Stomach (tissue), 4 donors: Measurements from ENCODE around the gene MYPN.

Experiments
- POLR2A ChIP-seq, 4 donors: fragments of 450-650 bp; IDR thresholded peaks; one replicate each; pipeline ENCODE4 v1.6.1; 2016; ENCODE audit warnings: antibody characterized with exemption in 4 of 4, control low read depth in 2 of 4, mild to moderate bottlenecking in 1 of 4, moderate library complexity in 1 of 4
- TF ChIP-seq, protein P1 (sequence below), 7 experiments: fragments of 450-650 bp in 4 of 7; fragments of 200-600 bp in 3 of 7; sonication (generic) in 3 of 7; IDR thresholded peaks; one replicate each; pipeline ENCODE4 v1.5.1; 2016 to 2019; ENCODE audit warnings: antibody characterized with exemption in 7 of 7, control low read depth in 2 of 7, mild to moderate bottlenecking in 1 of 7

DNA sequence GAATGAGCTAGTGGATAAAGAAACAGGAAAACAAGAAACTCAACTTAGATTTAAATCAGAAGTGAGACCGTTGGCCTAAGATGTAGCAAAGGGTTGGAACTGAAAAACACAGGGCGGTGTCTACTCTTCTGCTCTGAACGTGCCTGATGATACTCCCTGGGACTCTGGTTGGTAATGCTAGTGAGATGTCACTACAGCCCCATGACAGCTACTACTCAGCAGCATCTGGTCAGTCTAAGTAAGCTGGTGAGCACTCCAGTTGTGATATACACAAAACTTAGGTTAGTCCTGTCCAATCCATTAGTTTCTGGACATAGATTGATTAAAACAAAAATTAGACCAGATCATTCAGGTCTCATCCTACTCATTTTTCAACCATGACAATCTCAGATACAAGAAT lies 15.4 kb downstream of the MYPN start:
- TF ChIP-seq, protein P1, sequence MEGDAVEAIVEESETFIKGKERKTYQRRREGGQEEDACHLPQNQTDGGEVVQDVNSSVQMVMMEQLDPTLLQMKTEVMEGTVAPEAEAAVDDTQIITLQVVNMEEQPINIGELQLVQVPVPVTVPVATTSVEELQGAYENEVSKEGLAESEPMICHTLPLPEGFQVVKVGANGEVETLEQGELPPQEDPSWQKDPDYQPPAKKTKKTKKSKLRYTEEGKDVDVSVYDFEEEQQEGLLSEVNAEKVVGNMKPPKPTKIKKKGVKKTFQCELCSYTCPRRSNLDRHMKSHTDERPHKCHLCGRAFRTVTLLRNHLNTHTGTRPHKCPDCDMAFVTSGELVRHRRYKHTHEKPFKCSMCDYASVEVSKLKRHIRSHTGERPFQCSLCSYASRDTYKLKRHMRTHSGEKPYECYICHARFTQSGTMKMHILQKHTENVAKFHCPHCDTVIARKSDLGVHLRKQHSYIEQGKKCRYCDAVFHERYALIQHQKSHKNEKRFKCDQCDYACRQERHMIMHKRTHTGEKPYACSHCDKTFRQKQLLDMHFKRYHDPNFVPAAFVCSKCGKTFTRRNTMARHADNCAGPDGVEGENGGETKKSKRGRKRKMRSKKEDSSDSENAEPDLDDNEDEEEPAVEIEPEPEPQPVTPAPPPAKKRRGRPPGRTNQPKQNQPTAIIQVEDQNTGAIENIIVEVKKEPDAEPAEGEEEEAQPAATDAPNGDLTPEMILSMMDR (IDR thresholded peaks at IDR 0.05), result no peak
- TF ChIP-seq POLR2A (IDR thresholded peaks at IDR 0.05), result no peak
